GM12878 (cell line): ENCODE data around the gene CCDC87. TPM values are rescaled to one million over a fixed set of nuclear protein-coding genes. Genes with fewer than 3 reads are reported as not detected.

Experiments
- ASH2L ChIP-seq: fragments of 300-600, 200-600 bp; sonication (generic); IDR thresholded peaks from 2 replicates; pipeline ENCODE4 v1.6.1; 2017; ENCODE audit warnings: low read depth, mild to moderate bottlenecking, borderline replicate concordance
- BCL11A ChIP-seq: IDR thresholded peaks from 2 replicates; pipeline ENCODE4 v1.6.1; 2011; ENCODE audit warnings: low read depth, low read length
- CBFB ChIP-seq: IDR thresholded peaks from 2 replicates; pipeline ENCODE4 v1.6.1; 2016; ENCODE audit warnings: antibody characterized with exemption, low read depth
- CHD1 ChIP-seq: IDR thresholded peaks from 2 replicates; pipeline ENCODE4 v1.6.1; 2012; ENCODE audit warnings: low read depth, low read length, improper control_type of control experiment
- CUX1 ChIP-seq: IDR thresholded peaks from 2 replicates; pipeline ENCODE4 v1.6.1; 2012; ENCODE audit warnings: improper control_type of control experiment, low read depth, low read length; ENCODE audit not compliant: insufficient replicate concordance
- E4F1 ChIP-seq: fragments of 450-650 bp; IDR thresholded peaks from 2 replicates; pipeline ENCODE4 v1.6.1; 2018; ENCODE audit warnings: borderline replicate concordance, mild to moderate bottlenecking; ENCODE audit not compliant: partially characterized antibody
- GABPA ChIP-seq: IDR thresholded peaks from 2 replicates; pipeline ENCODE4 v1.6.1; 2014; ENCODE audit warnings: antibody characterized with exemption, low read depth, mild to moderate bottlenecking, inconsistent platforms
- HDGF ChIP-seq: fragments of 450-650 bp; IDR thresholded peaks from 2 replicates; pipeline ENCODE4 v1.6.1; 2016; ENCODE audit warnings: antibody characterized with exemption
- MYC ChIP-seq: IDR thresholded peaks from 2 replicates; pipeline ENCODE4 v1.6.1; 2011; ENCODE audit warnings: mild to moderate bottlenecking, low read length, moderate library complexity, inconsistent platforms; ENCODE audit not compliant: insufficient read depth, insufficient replicate concordance, insufficient read length, severe bottlenecking
- NBN ChIP-seq: fragments of 450-650 bp; IDR thresholded peaks from 2 replicates; pipeline ENCODE4 v1.6.1; 2016
- NFXL1 ChIP-seq: fragments of 450-650 bp; IDR thresholded peaks from 2 replicates; pipeline ENCODE4 v1.6.1; 2017; ENCODE audit warnings: antibody characterized with exemption, mild to moderate bottlenecking, borderline replicate concordance
- PML ChIP-seq: IDR thresholded peaks from 2 replicates; pipeline ENCODE4 v1.6.1; 2012; ENCODE audit warnings: low read length, inconsistent platforms
- RBBP5 ChIP-seq: fragments of 200-600 bp; sonication (generic); conservative IDR thresholded peaks from 2 replicates; pipeline ENCODE4 v1.6.1; 2016
- SIX5 ChIP-seq: IDR thresholded peaks from 2 replicates; pipeline ENCODE4 v1.6.1; 2011; ENCODE audit warnings: mild to moderate bottlenecking, low read depth, low read length, moderate library complexity; ENCODE audit not compliant: severe bottlenecking
- SRF ChIP-seq, 2 experiments: IDR thresholded peaks; 2 replicates each; pipeline ENCODE4 v1.6.1; 2011; ENCODE audit warnings: low read depth in 2 of 2, low read length in 2 of 2, mild to moderate bottlenecking in 1 of 2, moderate library complexity in 1 of 2
- ZBTB40 ChIP-seq: fragments of 450-650 bp; IDR thresholded peaks from 2 replicates; pipeline ENCODE4 v1.6.1; 2016; ENCODE audit warnings: mild to moderate bottlenecking, moderate library complexity, borderline replicate concordance
- ZNF207 ChIP-seq: fragments of 450-650 bp; IDR thresholded peaks from 2 replicates; pipeline ENCODE4 v1.6.1; 2014; ENCODE audit warnings: antibody characterized with exemption, mild to moderate bottlenecking, borderline replicate concordance
- ZNF384 ChIP-seq: IDR thresholded peaks from 2 replicates; pipeline ENCODE4 v1.6.1; 2012; ENCODE audit warnings: low read depth, mild to moderate bottlenecking, low read length, improper control_type of control experiment, borderline replicate concordance
- polyA plus RNA-seq, 11 experiments: library from polyadenylated mRNA; depleted of rRNA in 4 of 11; unstranded in 6 of 11; stranded (reverse) in 5 of 11; fragments of >200 nt; fragmentation: Nextera tagmentation in 4 of 11; fragmentation: Illumina TruSeq in 1 of 11; extraction: Ambion mirVana in 4 of 11; extraction: Trizol in 1 of 11; gene quantifications; 1 replicate in 1 of 11; 2 replicates in 10 of 11; pipeline versions ENCODE4 v1.2.1 to v1.2.3, GENCODE V29; 2011 to 2016; ENCODE audit warnings: inconsistent platforms in 2 of 11, missing spikeins in 2 of 11, low read depth in 1 of 11
- total RNA-seq, 4 experiments: library from RNA; depleted of rRNA in 3 of 4; stranded (reverse); fragments of >200 nt in 3 of 4; fragmentation: Illumina TruSeq in 1 of 4; extraction: Trizol in 1 of 4; gene quantifications; 2 replicates each; pipeline versions ENCODE4 v1.2.1 to v1.2.3, GENCODE V29; 2013 to 2021

CCDC87 gene
- total and polyA plus RNA-seq, 10 of the 15 experiments (the other 5 are each of a cell fraction or from before 2014, with no cell fraction given) = 0.02 to 0.17 (median 0.09) TPM; not detected in 3

- TF ChIP-seq CUX1 (no peak), PML (peak; percentile 99), ASH2L (no peak; the same call in 1 of the 2 replicates), CHD1 (peak; percentile 51; the same call in 1 of the 2 replicates), RBBP5 (no peak), E4F1 (no peak), SIX5 (no peak), NBN (no peak; the same call in none of the 2 replicates), HDGF (peak; percentile 94), ZNF384 (no peak), SRF (IDR thresholded peaks at IDR 0.05; ENCODE audit: low read depth in 2 of 2, low read length in 2 of 2) (no peak), CBFB (peak; percentile 94), ZNF207 (peak; percentile 82), ZBTB40 (no peak), GABPA (no peak), NFXL1 (no peak), MYC (no peak), BCL11A (no peak)
Measured at GRCh38 chr11:66616379-66617154, 23.7 kb upstream of the CCDC87 start, which contains the start of gene RBM14 (continued).
